A673 (cell line): ENCODE measurements around the gene SLC25A31.

Experiments
- EZH2 ChIP-seq: fragments of 200-600 bp; sonication (generic); IDR thresholded peaks from 2 replicates; pipeline ENCODE4 v1.6.1; 2017; ENCODE audit warnings: borderline replicate concordance, low read depth, mild to moderate bottlenecking, mixed read lengths, antibody characterized with exemption, low read length; ENCODE audit not compliant: poor library complexity, severe bottlenecking
- TF ChIP-seq, protein P1 (sequence below): fragments of 300-800, 200-600 bp; sonication (generic); conservative IDR thresholded peaks from 2 replicates; pipeline ENCODE4 v1.5.1; 2017; ENCODE audit warnings: low read depth, mild to moderate bottlenecking, antibody characterized with exemption, low read length, moderate library complexity, mixed read lengths

DNA sequence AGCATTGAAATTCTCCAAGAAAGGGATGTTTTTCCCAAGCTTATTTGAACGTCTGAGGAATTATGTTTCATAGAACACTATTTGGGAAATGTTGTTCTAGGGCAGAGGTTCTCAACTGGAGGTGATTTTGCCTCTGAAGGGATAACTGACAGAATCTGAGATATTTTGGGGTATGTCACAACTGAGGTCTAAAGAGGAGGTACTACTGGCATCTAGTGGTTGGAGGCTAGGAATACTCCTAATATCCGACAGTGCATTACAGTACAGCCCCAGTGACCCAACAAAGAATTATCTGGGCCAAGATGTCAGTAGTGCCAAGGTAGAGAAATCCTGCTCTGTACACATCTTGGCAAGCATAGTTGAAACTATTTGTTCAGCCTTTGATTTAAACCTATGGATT is 58.3 kb downstream of the SLC25A31 start:
- no peak for TF ChIP-seq EZH2
- TF ChIP-seq, protein P1, sequence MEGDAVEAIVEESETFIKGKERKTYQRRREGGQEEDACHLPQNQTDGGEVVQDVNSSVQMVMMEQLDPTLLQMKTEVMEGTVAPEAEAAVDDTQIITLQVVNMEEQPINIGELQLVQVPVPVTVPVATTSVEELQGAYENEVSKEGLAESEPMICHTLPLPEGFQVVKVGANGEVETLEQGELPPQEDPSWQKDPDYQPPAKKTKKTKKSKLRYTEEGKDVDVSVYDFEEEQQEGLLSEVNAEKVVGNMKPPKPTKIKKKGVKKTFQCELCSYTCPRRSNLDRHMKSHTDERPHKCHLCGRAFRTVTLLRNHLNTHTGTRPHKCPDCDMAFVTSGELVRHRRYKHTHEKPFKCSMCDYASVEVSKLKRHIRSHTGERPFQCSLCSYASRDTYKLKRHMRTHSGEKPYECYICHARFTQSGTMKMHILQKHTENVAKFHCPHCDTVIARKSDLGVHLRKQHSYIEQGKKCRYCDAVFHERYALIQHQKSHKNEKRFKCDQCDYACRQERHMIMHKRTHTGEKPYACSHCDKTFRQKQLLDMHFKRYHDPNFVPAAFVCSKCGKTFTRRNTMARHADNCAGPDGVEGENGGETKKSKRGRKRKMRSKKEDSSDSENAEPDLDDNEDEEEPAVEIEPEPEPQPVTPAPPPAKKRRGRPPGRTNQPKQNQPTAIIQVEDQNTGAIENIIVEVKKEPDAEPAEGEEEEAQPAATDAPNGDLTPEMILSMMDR, result peak; percentile 53
